Suppressor macrophage treated with lipopolysaccharide for 4 hours (primary cell): Measurements from ENCODE around the gene PDRG1.
A peak's percentile ranks its signal among the peaks of the same experiment; 100 is the strongest.
"Not testable (repeated sequence)": the region's sequence is repeated elsewhere in the genome, so short reads cannot be mapped to it uniquely, and the experiment has no call there.

Source experiments
- DNase-seq: peaks from one replicate; pipeline ENCODE4 v3.0.0-alpha.2; 2020

PDRG1 gene

DNA sequence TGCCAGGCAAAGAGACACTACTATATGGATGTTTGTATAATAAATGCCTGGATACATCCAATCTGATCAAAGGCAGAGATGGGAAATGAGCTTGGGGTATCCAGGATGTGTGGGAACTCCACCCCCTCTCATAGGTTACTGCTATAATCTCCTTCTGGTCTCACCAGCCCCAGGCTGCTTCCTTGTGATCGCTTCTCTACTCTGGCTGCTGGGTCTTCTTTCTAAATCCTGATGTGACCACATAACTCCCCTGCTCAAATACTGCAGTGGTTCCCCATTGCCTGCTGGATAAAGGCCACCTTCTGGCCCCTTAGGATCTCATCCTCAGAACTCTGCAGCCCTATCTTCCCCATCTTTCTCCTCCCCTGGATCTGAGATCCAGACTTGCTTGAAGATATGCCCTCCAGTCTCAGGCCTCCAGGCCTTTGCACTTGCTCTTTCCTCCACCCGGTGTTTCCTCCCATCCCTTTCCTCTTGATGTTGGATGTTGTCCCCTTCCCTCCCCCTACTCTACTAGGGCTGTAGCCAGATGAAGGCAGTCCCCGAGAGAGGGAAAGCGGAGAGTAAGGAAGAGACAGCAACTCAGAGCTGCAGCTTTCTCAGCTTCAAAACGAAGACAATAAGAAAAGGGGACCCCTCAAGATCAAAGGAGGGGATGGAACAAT lies 15.3 kb upstream of the PDRG1 start:
- DNase-seq, result no peak

DNA sequence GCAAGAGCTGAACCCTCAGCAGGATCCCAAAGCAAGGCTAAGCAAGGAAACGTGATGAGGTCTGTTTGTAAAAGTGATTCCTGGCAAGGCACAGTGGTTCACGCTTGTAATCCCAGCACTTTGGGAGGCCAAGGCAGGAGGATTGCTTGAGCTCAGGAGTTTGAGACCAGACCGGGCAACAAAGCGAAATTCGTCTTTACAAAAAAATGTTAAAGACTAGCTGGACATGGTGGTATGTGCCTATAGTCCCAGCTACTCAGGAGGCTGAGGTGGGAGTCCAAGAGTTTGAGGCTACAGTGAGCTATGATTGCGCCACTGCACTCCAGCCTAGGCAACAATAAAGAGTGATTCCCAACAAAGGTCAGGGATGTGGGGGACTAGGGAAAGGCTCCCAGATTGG lies 12.0 kb upstream of the PDRG1 start:
- DNase-seq, result no peak

DNA sequence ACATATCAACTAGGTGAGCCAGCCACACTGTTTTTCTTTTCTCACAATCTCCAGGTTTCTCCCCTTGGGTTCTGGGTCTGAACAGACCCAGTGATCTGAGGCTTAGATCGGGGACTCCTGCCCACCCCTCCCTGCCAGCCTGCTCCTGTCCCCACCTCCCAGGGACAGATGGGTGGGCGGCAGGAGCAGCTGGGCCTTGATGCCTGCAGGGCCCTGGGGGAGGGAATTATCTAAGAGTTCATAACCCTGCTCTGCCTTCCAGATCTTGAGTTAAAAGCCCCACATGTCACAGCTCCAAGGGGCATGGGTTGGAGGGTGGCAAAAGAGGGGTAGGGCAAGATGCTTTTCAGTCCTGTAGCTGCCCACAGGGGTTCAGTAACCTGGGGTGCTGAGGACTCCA lies 10.9 kb upstream of the PDRG1 start:
- no peak for DNase-seq

DNA sequence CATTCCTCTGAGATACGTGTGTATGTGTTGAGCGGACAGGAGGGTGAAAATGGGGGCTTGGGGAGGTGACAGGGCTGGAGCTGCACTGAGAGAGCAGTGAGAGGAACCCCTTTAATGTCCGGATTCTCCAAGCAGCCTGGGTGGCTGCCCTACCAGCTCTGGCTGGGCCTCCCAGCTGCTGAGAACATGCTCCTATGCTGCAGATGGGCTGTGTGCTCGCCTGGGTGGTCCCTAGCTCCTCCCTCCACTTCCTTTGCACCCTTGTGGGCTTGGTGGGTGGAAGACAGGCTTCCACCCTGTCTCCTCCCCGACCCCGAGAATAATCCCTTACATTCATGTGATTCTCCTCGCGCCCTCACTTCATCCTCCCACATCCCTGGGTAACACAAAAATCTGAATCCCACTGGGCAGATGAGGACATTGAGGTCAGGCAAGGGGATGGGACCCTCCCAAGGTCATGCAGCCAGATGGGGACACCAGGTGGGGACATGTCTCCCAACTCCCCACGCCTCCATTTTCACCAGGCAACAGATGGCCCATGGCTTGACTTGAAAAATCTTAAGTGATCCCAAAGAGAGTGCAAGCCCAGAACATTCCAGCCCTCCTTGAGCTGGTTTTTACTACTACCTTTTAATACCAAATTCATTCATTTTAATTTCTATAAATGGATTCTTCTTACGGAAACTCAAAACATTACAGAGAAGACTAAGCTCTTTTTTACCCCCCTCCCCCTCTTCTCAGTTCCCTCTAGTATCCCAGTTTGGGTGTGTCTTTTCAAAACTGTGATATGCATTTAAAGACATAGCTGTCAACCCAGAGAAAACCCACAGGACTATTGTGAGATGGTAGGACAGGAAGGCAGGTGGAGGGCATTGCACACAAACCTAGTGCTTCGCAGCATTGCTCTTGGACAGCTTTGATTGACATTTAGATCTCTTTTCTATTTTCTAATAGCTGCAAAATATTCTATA lies 5.0 kb upstream of the PDRG1 start:
- no peak for DNase-seq

DNA sequence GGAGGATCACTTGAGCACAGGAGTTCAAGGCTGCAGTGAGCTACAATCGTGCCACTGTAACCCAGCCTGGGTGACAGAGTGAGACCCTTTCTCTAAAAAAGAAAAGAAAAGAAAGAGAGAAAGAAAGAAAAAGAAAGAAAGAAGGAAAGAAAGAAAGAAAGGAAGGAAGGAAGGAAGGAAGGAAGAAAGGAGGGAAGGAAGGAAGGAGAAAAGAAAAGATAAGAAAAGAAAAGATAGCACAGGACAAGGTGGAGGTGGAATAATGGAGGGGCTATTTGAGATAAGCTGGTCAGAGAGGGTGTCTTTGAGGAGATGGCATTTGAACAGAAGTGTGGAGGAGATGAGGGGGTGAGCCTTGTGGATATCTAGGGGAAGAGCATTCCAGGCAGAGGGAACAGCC lies 2.7 kb upstream of the PDRG1 start:
- DNase-seq, result no peak

DNA sequence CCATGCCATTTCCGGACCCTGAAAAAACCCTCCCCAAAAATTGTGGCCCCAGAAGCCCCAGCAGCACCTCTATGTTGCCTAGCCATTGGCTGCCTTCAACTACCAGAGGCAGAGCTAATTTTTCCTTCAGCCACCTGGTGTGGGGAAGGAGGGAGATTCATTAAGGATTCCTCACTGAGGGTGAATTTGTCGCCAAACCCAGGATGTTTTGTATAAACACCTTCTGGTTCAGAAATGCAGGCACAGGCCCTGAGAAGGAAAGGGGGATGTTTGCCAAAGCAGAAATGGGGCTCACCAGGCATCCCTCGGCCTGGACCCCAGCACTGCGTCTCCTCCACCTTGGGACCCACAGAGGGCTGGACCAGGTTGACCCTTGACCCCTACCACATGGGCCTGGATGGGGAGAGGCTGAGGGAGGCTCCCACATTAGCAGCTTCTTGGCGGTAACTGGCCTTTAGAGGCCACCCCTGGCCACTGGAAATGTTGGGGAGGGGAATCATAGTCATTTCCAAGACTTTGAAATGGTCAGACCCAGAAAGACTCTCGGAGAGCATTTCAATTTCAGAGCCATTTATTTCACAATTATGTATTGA lies 1.8 kb upstream of the PDRG1 start:
- DNase-seq, result no peak

DNA sequence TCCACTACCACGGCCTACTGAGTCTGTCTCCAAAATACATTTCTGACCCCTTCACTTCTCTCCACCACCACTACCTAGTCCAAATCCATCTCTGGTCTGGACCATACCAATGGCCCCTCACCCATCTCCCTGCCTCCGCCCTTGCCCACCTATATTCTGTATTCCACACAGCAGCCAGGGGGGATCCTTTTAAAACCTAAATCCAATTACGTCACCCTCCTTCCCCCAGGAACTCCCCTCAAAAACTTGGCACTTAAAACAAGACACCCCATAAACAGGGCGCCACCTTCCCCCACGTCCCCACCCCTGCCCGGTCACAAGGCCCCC lies 680 bp downstream of the PDRG1 start:
- no peak for DNase-seq

DNA sequence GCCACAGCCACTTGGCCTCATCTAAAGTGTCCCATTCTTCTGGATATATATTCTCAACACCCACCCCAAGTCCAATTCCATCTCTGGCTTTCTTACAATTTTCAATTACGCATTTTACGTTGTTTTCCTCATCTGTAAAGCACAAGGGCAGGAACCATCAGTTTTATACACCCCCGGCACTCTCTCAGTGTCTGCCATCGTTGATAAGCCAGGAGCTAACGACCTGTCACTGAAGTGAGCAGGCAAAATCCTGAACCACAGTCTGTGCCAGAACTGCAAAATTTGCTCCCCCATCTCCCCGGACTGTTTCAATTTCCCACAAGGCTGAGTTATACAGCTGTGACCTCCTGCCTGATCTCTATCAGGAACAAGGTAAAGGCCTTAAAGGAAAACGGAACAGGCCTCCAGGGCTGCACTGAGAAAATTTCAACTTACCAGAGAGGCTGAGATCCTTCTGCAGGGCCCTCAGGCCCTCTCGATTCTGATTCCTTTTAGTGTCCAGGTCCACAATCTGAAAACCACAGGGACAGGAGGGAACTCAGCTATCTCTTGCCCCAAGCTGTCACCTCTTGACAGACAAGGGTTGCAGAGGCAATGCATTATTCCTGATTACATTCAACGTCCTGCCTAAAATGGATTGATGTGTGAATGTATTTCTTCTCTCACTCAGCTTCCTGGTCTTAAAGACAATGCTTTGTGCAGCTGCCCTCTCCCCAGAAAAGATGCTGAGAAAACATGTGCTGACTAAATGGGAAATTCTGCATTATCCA lies 1.8 kb downstream of the PDRG1 start:
- DNase-seq, result no peak

DNA sequence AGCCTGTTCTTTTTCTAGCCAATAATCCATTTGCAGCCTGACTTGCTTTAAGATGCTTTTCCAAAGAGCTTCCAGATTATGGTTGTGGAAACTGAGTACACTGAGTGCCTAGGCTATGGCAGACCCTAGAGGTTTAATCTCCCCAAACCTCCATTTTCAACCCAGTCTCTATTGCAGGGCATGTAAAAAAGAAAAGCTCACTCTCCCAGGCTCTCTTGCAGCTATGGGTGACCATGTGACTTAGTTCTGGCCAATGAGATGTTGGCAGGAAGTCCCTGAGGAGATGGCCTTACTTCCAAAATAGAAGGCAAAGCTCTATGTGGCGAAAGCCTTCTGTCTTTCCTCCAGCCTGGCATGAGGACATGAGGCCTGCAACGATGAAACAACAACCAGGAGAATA lies 3.8 kb downstream of the PDRG1 start:
- no peak for DNase-seq

DNA sequence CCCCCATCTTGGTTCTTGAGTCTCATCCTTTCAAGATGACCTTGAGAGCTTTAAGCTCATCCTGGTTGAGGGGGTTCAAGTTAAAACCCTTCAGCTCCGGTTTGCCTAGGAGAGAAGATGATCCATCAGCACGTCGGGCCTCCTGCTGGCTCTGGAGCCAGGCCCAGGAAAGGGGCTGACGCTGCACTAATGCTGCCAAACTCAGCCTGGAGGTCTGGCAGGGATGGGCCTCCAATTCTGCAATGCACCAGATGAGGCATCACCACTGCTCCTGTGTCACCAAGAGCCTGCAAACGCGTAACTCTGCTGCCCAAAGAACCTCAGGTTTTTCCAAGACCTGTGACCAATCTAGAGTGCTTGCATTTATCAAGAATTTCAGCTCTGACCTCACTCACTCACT lies 6.1 kb downstream of the PDRG1 start:
- no peak for DNase-seq

DNA sequence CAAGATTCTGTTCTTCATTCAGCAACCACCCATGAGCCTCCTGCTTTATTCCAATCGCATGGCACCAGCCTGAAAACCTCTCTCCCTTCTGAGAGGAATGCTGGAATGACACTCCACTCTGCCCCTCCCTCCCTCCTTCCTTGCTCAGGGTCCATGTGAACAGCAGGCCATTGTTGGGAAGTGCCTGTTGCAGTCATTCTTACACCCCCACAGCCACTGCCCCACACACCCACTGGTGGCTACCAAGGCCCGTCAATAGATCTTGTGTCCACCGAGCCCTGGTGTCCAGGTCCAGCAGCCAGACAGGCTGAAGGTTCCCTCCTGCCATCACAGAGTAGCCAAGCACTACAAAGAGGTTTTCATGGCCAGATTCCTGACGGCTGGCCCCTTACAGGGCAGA lies 6.5 kb downstream of the PDRG1 start:
- no peak for DNase-seq

DNA sequence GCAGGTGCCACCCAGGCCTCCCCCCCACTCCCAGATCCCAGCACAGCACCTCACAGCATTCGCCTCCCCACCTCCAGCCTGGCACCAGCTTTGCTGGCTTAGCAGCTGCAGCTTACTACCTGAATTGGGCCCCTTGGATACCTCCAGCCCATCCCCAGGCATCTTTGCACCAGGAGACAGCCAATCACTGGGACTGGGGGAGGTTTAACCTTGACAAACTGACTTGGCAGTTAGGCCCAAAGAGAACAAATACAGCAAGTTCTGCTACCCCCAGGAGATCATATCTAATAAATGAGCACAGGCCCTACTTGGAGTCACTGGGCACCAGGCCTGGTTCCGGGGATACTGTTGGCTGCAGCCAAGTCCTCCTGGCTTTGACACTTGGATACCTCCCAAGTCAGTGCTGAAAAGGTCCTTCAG lies 8.8 kb downstream of the PDRG1 start:
- no peak for DNase-seq

DNA sequence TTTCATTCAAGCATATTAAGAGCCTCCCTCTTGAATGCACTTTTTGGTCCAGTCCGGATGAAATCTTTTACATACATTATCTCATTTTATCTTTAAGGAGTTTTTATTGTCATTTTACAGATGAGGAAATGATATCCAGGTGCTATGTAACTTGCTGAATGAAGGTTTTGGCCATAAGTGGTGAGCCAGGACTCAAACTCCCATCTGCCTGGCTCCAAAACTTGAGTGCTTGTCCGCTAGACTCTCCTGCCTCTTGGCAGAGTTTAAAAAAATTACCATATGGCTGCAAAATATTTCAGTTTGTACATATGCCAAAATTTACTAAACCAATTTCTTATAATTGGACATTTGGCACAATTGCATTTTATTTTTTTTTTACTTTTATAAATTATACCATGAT lies 12.2 kb downstream of the PDRG1 start:
- no peak for DNase-seq

DNA sequence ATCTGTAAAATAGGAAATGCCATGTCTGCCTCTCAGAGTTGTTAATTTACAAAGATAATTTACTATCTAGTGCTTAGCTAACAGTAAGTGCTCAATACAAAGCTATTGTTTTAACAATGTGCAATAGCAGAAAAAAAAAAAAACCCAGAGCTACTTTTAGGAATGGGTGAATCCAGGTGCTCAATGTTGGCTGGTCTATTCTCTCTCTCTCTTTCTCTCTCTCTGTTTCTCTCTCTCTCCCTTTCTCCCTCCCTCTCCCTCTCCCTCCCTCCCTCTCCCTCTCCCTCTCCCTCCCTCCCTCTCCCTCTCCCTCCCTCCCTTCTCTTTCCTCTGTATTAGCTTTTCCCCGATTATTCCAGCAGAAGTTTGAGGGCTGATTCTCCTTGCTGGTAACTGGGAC lies 14.0 kb downstream of the PDRG1 start:
- DNase-seq, result no peak

DNA sequence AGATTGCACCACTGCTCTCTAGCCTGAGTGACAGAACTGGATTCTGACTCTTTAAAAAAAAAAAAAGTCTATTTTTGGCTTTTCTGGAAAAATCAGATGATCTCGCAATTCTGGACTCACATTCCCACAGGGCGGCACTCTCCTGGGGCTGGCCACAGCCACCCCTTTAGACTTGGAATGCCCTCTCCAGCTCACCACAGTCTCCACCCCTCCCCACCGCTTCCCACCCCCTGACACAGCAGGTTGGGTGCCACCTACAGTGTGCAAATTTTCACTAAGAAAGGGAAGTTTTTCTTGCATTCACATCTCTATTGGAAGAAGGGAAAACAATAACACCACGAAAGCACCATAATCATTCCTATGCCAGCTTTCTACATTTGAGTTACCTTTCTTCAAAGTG lies 15.4 kb downstream of the PDRG1 start:
- no peak for DNase-seq

DNA sequence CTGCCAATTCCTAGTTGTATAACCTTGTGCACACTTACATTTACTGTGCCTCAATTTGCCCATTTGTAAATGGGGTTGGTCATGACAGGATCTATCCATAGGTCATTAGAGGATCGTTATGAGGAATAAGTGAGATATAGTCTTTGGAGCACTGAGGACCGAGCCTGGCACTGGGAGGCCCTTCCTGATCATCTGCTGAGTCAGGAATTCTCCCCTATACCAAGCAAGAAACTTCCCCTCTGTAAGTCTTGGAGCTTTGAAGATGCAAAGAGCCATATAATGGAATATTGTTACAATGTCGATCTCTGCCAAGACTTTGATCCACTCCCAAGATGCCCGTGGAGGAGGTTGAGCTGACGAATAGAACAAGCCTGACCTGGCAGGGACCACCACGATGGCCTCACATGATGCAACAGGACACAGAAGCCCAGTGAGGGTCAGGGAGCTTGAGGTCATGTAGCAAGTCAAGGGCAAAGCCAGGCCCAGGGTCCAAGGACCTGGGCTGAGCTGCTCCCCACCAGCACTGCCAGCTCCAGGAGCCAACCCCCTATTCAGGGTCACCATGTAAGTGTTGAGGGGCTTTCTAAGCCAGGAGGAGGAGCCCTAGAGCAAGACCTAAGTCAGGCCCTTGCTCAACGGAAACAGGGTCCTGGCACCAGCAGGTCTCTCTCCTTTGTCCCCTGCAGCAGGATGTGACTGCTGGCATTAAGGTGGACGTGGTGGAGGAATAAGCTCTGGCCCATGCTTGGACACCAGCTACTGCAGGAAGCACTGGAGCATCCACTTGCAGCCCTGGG lies 16.7 kb downstream of the PDRG1 start:
- DNase-seq, result no peak

DNA sequence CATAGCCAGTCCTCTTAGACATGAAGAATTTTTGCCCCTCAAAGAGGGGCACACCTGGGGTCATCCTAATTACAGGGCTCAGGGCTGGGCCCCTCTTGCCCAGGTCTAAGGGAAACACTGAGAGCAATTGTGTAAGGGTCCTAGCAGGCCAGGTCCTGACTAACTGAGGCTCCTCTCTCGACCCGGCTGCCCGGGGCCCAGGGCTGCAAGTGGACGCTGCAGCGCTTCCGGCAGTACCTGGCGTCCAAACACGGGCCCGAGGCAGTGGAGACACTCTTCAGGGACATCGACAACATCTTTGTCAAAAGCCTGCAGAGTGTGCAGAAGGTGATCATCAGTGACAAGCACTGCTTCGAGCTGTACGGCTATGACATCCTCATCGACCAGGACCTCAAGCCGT lies 17.4 kb downstream of the PDRG1 start:
- DNase-seq, result no peak

DNA sequence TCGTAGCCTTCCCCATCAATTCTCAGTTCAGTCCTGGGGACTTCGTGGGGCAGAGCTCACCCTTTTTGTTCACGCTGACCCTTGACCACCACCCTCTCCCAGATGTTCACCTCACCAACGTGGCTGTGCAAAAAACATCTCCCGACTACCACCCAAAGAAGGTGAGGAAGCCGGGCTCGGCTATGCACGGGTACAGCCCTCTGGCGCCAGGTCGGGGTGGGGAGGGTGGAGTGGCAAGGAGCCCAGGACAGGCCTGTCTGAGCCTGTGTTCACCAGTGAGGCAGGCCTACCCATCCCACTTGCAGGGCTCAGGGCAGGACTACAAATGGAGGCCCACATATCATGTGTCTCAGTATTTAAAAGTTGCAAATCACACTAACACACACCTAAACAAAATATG lies 18.1 kb downstream of the PDRG1 start:
- DNase-seq, result no peak

DNA sequence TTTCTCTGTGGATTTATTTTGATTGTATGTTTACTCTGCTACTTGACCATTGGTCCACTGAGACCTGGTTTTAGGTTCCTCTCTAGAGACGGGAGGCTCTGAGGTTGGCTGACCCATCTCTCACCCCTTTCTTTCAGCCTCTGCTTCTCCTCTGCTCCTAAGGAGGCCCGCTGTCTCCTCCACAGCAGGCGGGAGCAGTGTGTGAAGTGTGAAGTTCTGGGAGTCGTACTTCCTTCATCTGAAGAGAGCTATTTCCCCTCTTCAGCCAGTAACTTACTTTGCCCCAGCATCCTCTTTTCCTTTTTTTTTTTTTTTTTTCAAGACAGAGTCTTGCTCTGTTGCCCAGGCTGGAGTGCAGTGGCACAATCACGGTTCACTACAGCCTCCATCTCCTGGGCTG lies 21.1 kb downstream of the PDRG1 start:
- peak; percentile 24 for DNase-seq

DNA sequence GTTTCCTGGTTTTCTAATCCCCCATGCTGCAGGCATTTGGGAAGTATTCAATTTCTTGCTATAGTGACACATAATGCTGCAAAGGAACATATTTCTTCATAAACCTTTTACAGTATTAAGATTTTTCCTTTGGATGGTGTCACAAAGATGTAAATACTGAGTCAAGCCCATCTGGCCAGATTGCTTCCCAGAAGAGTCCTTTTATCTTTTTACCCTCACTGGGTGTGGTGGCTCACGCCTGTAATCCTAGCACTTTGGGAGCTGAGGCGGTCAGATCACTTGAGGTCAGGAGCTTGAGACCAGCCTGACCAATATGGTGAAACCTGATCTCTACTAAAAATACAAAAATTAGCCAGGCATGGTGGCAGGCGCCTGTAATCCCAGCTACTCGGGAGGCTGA lies 22.2 kb downstream of the PDRG1 start:
- DNase-seq, result not testable (repeated sequence)

DNA sequence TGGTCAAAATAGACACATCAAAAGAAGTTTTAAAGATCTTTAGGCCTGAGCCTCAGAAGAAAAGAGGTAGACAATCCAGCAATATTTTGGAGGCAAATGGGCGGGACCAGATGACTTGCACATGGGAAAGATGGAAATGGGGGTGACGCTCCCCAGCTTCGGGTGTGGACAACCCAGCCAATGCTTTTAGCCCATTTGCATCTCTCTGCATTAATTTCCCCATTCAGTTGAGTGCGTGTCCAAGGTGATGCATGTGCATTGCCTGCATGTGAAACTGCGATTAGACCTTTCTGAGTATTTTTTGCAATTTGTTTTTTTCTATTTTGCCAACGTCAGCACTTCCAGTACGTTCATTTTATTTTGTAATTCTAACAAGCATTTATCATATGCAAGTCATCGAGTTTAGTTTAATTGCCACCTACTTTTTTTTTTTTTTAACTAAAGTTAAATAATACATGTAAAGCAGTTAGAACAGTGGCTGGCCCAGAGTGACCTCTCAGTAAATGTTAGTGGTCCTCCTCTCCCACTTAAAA lies 24.2 kb downstream of the PDRG1 start:
- DNase-seq, result no peak

DNA sequence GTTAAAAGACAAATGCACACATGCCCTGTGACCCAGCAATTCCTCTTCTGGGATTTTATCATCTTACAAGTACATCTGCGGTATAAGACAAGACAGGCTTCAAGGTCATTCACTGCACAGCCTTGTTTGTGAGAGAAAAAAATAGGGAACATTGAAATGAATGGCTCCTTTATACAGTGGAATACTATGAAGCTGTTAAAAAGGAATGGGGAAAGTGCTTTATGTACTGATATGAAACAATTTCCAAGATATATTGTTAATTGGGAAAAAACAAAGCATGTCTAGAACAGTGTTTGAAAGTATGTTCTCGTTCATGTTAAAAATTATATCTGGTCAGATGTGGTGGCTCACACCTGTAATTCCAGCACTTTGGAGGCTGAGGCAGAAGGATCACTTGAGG lies 25.4 kb downstream of the PDRG1 start:
- no peak for DNase-seq
